NCI-H2171 (cell line): ENCODE measurements around the gene TXNDC11.

ENCODE experiments used
- DNase-seq: peaks from one replicate; lab custom pipeline; 2025; lab: John Stamatoyannopoulos, UW

The TXNDC11 gene

DNA sequence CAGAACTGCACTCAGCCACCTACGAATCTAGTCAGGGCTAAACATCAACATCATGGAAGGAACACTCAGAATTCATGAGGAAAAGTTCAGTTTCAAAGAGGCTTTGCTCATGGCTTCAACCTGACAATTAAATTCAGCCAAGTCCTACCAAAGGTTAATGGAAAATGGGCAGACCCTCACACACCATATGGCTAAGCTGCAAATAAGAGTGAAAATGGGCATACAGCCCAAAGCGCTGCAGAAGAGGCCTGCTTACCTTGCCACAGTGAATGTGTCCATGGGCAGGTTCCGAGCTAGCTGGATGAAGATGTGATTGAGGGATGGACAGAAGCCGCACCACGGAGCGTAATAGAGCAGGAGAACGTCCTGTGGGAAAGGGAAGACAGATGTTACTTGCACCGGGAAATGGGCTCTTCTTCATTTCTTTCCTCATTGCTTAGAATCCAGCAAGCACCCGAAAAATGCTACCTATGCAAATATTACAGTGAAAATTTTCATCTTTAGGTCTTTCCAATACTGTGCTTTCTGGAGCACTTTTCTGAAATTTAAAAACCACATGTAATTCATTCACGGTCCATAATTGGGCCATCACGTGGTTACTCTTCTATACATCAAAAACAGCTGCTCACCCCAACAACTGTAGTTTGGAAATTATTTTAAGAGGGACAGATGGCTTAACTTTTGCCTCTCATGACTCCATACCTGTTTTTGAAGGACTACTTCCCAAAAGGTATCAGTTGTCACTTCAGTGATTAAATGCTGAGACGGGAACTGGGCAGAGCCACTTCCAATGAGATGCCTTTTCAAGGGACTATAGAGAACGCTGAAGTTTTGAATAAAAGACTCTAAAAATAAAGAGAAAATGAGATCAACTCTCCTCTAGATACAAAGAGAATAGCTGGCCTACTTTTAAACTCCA lies 54.8 kb downstream of the TXNDC11 start:
- peak; percentile 23 for DNase-seq

GRCh38 chr16:11686713-11687380 lies 55.8 kb downstream of the TXNDC11 start:
- DNase-seq = no peak

GRCh38 chr16:11685844-11686618 lies 56.6 kb downstream of the TXNDC11 start:
- DNase-seq = no peak

DNA sequence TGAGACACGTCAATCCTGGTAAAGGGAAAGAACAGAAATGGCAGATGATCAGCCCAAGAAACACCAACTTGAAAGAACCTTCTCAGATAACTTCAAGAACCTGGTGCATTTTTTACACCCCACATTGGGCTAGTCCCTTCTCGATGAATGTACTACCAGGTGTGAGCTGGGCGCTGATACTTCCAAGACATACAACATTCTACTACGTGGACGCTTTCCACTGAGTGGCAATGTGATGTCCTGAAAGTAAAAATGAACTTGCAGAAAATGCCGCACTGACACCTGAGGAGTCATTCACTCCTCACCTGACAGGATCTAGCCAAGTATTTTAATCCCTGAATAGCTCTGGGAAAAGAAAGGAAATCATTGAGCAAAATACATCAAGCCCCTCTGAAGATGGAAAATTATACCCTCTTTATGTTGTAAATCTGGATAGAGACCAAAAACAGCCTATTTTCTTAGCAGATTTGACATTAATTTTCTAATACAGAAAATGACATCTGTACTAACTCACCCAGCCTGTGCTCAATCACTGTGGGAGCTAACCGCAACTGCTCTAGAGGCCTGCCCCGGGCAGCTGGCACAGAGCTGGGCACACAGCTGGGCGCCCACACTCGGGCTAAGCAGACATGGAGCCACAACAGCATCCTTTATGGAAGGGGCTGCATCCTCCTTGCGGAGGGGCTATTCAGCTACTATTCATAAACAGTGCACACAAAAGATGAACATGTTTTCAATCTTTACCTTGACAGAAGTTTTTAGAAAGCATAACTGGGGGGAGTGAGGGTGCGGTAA lies 58.2 kb downstream of the TXNDC11 start:
- no peak for DNase-seq

DNA sequence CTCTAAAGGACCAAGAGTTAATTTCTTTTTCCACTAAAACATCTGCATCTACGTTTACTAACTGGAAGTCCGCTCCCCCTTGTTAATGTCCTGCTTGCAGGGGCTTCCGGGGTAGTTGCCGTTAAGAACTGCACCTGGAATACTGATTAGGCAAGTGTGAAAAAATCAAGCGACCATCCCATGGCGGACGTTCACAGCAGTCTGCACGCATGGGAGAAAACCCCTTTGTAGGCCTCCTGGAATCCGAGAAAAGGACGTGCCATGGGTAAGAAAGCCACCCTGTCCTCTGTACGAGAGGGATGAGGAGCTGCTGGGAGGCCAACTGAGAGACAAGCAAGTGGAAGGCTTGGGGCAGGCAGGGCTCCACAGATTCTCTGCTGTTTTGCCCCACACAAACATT lies 59.5 kb downstream of the TXNDC11 start:
- no peak for DNase-seq

- DNase-seq = no peak
Measured at GRCh38 chr16:11682655-11683096, 60.0 kb downstream of the TXNDC11 start.

DNA sequence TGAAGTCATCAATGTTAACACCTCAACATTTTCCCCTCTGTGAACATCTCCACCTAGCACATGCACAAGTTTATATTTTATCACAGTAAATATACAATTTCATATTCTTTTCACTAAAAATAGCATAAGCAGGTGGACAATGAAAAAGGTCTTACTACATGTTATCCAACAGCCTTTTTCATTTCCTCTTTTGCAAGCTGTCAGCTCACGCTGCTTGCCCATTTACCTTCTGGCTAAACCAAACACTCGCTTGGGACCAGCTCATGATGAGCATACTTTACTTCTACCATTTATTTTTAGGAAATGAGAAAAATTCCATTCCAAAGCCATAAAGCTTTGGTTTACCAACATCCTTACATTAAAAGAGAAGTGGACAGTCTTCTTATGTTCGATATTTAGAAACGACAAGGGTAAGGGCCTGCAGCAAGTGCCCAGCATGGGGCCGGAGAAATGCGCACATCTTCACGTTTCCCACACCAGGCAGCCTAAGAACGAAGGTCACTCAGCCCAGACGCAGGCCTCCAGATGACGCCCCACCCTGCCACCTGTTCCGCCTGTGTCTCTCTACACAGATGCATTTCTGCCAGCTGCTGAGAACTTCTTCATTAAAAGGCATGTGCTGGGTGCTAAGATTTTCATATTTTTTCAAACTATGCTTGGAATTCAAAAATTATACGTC lies 60.5 kb downstream of the TXNDC11 start:
- DNase-seq = peak; percentile 38

DNA sequence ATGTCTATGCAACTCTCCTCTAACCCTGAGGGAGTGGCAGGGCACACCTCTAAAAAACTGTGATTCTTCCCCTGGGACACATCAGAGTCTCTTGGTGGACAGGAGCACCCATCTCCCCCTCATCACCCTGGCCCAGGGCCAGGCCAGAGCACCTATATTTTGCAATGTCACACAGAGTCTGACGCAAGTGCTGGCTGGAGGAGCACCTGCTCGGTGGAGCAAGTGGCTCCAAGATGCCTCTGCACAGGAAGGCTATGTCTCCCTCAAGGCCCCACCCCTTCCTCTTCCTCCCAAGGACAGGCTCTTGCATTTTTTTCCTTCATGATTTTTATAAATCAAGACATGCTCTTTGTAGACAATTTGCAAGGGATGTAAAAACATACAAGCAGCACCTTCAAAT lies 61.1 kb downstream of the TXNDC11 start:
- DNase-seq = no peak

DNA sequence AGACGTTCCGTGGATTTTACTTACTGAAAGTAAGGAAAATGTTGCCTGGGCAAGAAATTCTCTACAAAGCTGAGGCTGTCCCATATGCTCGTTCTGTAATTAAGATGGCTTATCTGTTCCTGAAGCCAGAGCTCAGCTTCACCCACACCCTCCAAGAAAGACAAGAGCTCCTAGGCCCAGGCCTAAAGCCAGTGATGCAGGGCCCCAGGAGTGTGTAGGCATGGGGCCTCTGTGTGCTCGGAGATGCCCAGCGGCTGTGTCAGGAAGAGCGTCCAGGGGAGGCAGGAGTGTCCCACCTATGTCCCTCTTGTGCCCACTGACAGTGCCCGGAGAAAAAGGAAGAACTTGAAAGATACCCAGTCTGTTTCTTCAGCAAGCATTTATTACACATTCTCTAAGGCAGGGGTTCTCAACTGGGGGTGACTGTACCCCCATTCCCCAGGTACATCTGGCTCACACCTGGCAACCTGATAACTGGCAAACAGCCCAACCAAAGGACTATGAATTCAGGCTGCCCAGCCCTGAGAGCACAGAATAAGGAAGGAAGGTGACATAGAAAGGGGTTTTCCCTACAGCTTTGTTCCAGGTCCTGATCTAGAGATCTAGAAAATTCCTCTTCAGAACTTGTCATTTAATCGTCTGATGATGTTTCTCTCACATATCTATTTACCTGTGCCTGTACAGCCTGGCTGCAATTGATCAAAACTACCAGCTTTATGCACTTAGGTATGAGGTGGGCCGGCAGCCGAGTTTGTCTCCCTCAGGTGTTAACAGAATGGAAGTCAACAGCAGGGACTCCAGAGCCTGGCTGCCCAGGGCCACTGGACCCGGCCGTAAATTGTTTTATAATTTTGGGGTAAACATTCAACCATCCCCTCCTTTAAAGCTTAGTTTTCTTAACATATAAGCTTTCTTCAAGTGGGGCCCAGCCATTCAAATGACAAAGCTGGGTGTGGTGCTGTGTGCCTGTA lies 62.4 kb downstream of the TXNDC11 start:
- no peak for DNase-seq

DNA sequence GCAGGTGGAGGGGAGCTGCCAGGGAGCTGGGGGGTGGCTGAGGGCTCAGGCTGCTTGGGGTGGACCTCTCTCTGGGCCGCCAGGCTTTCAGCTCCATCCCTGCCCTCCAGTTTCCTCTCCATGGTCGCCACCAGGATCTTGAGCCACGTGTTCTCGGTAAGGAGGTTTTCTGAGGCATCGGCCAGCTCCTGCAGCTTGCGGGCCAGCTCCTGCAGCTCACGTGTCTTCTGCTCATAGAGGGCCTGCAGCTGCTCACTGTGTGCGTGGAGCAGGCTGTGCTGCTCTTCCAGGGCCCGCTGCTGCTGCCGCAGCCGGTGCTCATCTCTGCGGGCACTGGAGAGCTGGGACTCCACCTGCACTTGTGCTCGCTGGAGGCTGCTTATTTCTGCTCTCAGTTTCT lies 63.4 kb downstream of the TXNDC11 start:
- DNase-seq = no peak

DNA sequence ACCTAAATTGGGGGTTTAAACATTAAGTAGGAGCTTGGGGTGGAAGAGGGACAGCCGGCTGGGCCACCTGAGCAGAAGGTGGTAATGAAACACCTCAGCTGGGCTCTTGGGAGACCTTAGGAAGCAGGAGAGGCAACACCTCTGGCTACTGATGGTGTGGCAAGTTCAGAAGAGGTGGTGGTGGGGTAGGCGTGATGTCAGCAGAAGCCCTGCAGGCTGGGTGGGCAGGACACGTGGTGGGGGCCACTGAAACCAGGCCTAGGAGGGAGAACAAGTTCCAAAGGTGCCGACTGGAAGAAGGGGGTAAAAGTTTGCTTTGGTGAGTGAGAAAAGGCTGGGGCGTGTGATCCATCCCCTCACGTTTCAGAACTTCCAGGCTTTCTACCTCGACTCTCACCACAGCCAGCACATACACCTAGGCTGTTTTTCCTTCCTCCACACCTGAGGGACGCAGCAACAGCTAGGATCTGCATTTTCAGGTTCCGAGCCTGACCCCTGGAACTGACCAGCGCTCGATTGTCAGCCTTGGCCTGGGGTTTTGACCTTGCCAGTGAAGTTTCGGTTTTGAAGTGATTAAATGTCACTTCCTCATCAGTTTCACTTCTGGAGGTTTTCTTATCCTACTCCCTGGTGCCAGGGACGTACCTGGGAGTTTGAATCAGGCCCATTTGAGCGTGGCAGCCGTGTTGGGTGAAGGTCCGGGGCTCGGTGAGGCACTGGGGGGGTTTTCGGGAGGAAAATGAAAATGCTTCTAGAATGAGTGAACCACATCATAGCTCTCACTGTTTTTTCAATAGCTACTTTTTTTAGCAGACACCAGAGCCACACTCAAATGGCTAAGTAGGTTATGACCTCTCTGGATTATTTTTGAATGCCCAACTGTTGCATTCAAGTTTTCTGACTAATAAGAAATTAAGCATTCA lies 64.4 kb downstream of the TXNDC11 start:
- DNase-seq = no peak

DNA sequence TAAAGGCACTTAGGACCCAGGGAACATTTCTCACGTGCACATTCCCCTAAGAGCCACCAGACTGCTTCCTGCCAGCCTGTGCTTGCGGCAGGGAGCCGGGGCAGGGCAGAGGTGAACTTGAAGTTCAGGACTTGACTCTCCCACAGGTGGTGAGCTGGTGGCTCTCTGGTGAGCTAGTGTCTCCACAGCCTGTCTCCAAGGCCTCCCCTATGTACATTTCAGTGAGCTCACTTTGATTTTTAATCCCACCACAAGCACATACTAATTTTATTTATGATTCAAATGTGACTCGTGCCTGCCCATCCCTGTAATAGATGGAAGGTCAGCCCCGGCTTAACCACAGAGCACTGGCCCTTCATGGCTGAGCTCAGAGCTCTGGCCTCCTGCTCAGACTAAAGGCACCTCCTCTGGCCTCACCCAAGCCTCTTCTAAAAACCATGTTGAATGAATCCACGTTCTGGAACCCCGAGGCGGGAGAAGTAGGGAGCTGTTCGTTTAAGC lies 65.2 kb downstream of the TXNDC11 start:
- no peak for DNase-seq

- no peak for DNase-seq
Measured at GRCh38 chr16:11676799-11677198, 65.9 kb downstream of the TXNDC11 start.

DNA sequence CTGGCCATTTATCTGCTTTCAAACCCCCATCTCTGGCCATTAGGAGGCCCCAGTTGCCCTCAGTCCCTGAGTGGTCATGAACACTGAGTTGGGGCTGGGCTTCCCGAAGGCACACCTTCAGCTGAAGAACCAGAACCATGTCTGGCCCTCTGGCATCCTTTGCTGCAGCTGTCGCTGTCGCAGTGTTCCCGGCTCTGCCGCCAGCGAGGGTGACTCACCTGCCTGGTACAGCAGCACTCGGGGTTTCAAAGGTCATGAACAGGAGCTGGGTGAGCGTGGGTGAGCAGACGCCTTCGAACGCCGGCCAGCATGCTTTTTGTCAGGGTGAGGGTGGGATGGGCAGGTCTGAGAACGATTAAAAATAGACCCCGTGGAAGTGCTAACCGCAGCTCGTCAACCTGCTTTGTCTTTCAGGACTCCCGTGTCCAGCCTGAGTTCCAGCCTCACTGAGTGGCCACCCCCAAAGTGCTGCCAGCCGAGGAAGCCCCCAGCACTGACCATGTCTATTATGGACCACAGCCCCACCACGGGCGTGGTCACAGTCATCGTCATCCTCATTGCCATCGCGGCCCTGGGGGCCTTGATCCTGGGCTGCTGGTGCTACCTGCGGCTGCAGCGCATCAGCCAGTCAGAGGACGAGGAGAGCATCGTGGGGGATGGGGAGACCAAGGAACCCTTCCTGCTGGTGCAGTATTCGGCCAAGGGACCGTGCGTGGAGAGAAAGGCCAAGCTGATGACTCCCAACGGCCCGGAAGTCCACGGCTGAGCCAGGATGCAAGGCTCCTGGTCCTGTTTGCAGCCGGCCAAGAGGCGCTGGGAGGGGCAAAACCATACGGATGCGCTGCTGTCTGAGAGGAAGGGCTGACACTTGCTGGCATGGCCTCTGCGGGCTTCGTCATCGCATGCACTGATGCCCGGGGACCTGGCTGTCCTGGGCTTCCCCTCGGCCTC lies 66.8 kb downstream of the TXNDC11 start:
- DNase-seq = no peak

DNA sequence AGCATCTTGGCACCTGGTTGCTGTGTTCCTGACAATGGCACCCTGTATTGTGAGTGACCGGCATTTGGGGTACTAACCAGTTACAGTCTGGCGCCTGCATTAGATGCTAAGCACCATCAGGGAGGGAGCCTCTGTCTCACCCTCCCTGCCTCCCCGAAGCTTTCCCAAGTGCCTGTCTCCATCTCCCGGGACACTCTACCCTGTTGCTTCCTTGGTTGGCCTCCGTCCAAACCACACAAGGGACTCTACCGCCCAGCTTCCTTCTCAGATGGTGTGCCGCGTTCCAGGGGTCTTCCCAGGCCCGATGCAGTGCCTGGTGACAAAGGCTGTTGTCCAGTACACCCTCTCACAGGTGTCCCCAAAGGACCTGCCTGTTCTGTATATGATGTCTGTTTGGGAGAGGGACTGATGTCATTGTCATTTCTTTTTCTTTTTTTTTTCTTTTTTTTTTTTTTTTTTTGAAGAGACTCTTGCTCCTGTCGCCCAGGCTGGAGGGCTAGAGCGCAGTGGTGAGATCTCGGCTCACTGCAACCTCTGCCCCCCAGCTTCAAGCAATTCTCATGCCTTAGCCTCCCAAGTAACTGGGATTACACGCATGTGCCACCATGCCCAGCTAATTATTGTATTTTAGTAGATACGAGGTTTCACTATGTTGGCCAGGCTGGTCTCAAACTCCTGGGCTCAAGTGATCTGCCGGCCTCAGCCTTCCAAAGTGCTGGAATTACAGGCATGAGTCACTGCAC lies 67.7 kb downstream of the TXNDC11 start:
- peak; percentile 65 for DNase-seq

GRCh38 chr16:11674001-11674817 lies 68.4 kb downstream of the TXNDC11 start:
- DNase-seq = no peak
